Measurements from ENCODE around the gene RFWD3. TPM values are rescaled to one million over a fixed set of nuclear protein-coding genes. Genes with fewer than 3 reads are reported as not detected.

RFWD3 gene
- total and polyA plus RNA-seq, 2 donors, result 11.6 to 29.7 TPM

DNA sequence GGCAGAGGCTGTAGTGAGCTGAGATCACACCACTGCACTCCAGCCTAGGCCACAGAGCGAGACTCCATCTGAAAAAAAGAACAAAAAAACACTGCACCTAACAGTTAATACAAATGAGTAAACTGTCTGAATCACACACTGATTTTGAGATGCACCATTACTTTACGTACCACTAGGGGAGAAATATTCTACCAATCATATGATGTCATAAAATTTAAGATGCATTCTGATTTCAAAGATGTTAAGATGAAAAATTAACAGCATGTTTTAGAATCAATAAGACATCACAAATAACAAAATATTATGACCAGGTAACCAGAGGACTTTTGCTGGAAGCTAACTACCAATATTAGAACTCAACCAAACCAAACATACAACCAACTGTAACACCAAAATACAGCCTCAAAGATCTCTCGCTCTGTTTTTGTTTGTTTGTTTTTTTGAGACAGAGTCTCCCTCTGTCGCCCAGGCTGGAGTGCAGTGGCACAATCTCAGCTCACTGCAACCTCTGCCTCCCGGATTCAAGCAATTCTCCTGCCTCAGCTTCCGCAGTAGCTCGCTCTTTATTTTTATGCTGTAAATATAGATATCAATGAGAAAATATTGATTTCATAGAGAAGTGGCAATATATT lies 91.4 kb downstream of the RFWD3 start:
- no peaks in the 10 kb centered on the region for H3K4me1 ChIP-seq (ENCODE audit: control insufficient read depth in 2 of 2, insufficient read depth in 2 of 2, low read length in 2 of 2)
- WGBS, result 96% methylated on average over 7 of the region's 7 CpGs
- H3K27me3 ChIP-seq (ENCODE audit: control insufficient read depth in 2 of 2, insufficient read depth in 1 of 2, low read length in 1 of 2), result no peaks in the 10 kb centered on the region
- DNase-seq (ENCODE audit: low read depth in 6 of 9, low spot score in 9 of 9), result no peak
- no peak overlapping the region for H3K27ac ChIP-seq (ENCODE audit: low read depth in 1 of 2, low read length in 1 of 2)
- no peaks in the 10 kb centered on the region for H3K36me3 ChIP-seq (ENCODE audit: control insufficient read depth in 2 of 2, insufficient read depth in 2 of 2, low read length in 1 of 2)
- no peak overlapping the region for H3K4me3 ChIP-seq (ENCODE audit: low read length in 2 of 2)
- H3K9me3 ChIP-seq (ENCODE audit: control insufficient read depth in 2 of 2, insufficient read depth in 1 of 2, low read length in 1 of 2), result no peaks in the 10 kb centered on the region

DNA sequence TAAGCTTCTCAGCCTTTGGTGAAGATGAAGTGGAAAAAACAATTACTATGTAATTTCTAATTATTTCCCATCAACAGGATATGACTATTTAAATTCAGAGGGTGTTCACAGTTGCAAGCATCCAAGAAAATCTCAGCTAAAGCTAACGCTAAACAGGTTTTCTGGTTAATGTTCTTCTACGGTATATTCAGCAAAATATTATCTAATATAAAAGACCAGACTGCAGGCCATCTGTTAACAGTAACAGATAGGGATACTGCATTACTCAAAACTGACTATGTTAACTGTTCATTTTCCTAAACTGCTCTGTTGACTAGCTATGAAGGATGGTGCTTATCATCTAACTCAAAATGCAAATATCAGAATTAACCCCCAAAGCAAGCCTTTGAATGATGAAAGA lies 92.5 kb downstream of the RFWD3 start:
- no peak for DNase-seq (ENCODE audit: low read depth in 6 of 9, low spot score in 9 of 9)
- H3K27me3 ChIP-seq (ENCODE audit: control insufficient read depth in 2 of 2, insufficient read depth in 1 of 2, low read length in 1 of 2), result no peaks in the 10 kb centered on the region
- no peaks in the 10 kb centered on the region for H3K4me1 ChIP-seq (ENCODE audit: control insufficient read depth in 2 of 2, insufficient read depth in 2 of 2, low read length in 2 of 2)
- WGBS, result 95% methylated on average over 2 of the region's 2 CpGs
- H3K36me3 ChIP-seq (ENCODE audit: control insufficient read depth in 2 of 2, insufficient read depth in 2 of 2, low read length in 1 of 2), result no peaks in the 10 kb centered on the region
- H3K27ac ChIP-seq (ENCODE audit: low read depth in 1 of 2, low read length in 1 of 2), result no peak overlapping the region
- no peaks in the 10 kb centered on the region for H3K9me3 ChIP-seq (ENCODE audit: control insufficient read depth in 2 of 2, insufficient read depth in 1 of 2, low read length in 1 of 2)
- H3K4me3 ChIP-seq (ENCODE audit: low read length in 2 of 2), result no peak overlapping the region

DNA sequence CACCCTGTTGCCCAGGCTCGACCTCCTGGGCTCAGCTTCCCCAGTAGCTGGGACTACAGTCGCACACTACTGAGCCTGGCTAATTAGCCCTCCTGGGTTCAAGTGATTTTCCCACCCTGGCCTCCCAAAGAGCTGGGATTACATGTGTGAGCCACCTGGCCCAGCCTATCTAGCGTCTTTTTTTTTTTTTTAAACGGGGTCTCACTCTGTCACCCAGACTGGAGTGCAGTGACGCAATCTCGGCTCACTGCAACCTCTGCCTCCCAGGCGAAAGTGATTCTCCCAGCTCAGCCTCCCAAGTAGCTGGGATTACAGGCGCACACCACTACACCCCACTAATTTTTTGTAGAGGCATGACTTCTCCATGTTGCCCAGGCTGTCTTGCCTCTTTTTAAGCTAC lies 93.1 kb downstream of the RFWD3 start:
- Histone ChIP-seq H3K27me3 (ENCODE audit: control insufficient read depth in 2 of 2, insufficient read depth in 1 of 2, low read length in 1 of 2) (no peaks in the 10 kb centered on the region), H3K36me3 (ENCODE audit: control insufficient read depth in 2 of 2, insufficient read depth in 2 of 2, low read length in 1 of 2) (no peaks in the 10 kb centered on the region), H3K4me1 (ENCODE audit: control insufficient read depth in 2 of 2, insufficient read depth in 2 of 2, low read length in 2 of 2) (no peaks in the 10 kb centered on the region), H3K27ac (ENCODE audit: low read depth in 1 of 2, low read length in 1 of 2) (no peak overlapping the region), H3K4me3 (ENCODE audit: low read length in 2 of 2) (no peak overlapping the region), H3K9me3 (ENCODE audit: control insufficient read depth in 2 of 2, insufficient read depth in 1 of 2, low read length in 1 of 2) (no peaks in the 10 kb centered on the region)
- DNase-seq (ENCODE audit: low read depth in 6 of 9, low spot score in 9 of 9), result no peak
- 90% methylated on average over 8 of the region's 8 CpGs for WGBS

Other genes starting within 250 kb of the RFWD3 start
- 0.28 TPM for gene CLEC18B, start 245.4 kb downstream of the RFWD3 start, total RNA-seq
- 2.6 TPM for gene CLEC18B, start 245.4 kb downstream of the RFWD3 start, polyA plus RNA-seq
- gene GLG1, start 59.8 kb downstream of the RFWD3 start, total RNA-seq, result 38.4 TPM
- 31.7 TPM for gene GLG1, start 59.8 kb downstream of the RFWD3 start, polyA plus RNA-seq
- 11.2 TPM for gene MLKL, start 34.0 kb upstream of the RFWD3 start, total RNA-seq
- 34.4 TPM for gene MLKL, start 34.0 kb upstream of the RFWD3 start, polyA plus RNA-seq
- gene FA2H, start 107.9 kb upstream of the RFWD3 start, total RNA-seq, result 2.0 TPM
- gene FA2H, start 107.9 kb upstream of the RFWD3 start, polyA plus RNA-seq, result 2.9 TPM